SKM-1 treated with dmso at 0.1 percent for 144 hours (cell line): ENCODE measurements around the gene CMTM8.

Experiments used
- DNase-seq: peaks from one replicate; lab custom pipeline; 2025; ENCODE audit not compliant: unreplicated experiment; lab: John Stamatoyannopoulos, UW

Gene CMTM8

GRCh38 chr3:32276279-32276841 is 37.9 kb downstream of the CMTM8 start:
- no peak for DNase-seq

DNA sequence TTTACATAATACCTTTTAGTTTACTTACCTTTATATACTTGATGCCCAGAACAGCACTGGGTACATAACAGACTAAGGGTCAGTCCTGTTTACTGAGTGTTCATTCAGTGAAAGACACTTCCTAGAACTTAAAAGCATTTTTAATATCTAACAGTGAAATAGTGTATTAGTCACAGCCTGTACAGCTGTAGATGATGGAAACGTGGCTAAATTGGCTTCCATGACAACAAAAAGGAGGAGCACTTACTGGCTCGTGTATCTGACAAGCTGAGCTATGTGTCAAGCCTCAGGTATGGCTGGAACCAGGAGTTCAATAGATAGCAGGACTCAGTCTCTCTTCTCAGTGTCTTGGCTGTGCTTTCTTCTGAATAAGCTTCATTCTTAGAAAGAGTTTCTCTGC is 40.2 kb downstream of the CMTM8 start:
- no peak for DNase-seq

DNA sequence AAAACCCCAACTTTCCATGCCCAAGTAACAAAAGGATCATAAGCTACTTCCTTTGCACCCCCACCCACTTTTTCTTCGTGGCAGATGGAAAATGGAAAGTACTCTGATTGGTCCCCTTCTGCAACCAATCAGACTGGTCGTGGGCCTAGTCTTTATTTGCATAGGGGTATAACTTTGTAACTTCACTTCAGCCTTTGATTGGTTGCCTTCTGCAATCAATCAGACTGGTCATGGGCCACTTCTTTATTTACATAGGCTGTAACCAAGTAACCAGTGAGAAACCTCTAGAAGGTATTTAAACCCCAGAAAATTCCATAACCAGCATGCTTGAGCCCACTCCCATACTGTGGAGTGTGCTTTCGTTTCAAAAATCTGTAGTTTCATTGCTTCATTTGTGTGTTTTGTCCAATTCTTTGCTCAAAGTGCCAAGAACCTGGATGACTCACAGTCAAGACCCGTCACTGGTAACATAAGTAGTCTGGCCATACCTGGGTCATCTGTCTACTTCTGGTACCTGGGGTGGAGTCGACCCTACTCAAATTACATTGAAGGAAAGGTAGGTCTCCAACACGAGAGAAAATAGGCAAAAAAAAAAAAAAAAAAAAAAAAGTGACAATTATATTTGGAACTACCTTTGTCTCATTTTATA is 41.9 kb downstream of the CMTM8 start:
- DNase-seq = no peak

GRCh38 chr3:32281570-32282106 is 43.2 kb downstream of the CMTM8 start:
- DNase-seq = no peak

DNA sequence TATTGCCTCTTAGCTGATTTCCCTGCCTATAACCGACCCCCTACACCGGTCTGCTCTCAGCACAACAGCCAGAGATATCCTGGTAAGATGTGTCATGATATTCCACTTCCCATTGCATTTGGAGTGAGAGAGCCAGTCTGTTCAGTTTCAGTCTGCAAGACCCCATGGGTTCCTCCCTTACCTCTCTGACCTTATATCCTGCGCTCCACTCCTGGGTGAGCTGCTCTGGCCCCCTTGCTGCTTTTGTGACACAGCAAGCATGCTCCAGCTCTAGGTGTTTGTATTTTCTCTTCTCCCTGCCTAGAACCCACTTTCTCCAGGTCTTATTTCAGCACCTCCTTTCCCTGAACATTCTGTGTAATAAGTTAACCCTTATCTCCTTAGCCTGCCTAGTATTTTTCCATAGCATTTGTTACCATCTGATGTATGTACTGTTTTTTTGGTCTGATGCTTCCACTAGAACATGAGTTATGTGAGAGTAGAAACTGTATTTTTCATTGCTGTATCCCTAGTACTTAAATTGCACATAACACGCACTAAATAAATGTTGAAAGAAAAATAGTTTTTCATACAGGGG is 44.2 kb downstream of the CMTM8 start:
- no peak for DNase-seq

DNA sequence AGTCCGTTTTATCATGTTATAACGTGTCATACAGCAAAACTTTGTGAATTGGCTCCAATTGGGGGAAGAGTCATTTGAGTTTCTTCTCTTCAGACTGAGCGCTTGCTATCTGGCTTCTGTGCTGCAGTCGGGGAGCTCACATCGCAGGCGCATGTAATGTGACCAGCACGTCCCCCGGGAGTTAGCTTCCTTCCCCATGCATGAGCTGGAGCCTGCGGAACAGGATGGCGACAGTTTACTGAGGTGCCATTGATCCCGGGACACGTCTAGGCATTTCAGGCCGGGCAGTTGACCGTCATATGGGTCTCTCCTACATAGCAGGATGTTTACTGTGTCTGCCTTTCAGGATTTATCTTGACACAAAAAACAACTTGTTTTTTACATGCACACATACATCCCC is 44.8 kb downstream of the CMTM8 start:
- no peak for DNase-seq

DNA sequence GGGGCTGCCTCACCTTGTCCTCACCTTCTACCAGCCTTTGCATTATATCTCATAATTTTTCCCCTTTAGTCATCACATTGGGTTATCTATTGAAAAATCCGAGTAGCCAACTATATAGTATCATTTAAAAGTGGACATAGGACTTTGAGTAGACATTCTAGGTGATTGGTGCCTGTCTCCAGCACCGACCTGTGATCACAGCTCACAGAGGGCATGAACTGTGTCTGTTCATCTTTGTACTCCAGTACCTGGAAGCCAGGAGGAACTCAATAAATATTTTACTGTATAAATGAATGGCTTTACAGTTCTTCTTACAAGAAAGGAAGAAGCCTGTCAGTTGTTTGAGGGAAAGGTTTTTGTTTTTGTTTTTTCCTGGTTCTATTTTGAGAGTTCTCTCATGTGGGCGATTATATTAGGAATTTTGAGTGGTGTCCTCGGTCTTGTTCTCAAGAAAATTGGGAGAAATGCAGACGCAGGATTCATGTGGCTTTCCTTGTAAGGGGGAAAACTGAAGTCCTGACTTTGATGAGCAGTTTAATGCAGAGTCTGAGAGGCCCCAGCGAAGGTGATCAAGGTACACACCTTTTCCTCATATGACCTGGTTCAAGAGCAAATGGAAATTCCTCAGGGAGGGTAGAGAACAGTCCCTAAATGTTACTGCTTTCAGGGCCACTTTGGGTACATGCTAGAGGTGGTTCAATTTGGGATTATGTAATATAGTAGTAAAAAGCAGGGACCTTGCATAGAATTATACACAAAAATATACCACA is 46.1 kb downstream of the CMTM8 start:
- DNase-seq = no peak

DNA sequence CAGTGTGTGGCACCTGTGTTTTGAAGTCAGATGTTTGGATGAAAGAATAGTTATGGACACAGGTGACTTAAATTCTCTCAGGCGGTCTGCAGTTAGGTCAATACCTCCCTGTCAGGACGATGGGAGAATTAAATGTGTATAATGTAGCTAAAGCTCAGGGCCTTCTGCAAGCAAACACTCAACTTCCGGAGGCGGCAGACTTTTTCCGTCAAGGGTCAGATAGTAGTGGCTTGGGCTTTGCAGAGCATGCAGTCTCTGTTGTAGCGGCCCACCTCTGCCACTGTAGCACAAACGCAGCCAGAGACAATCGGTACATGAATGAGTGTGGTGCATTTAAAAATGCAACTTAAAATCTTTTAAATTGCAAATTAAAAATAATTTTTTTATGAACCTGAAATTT is 47.4 kb downstream of the CMTM8 start:
- no peak for DNase-seq

DNA sequence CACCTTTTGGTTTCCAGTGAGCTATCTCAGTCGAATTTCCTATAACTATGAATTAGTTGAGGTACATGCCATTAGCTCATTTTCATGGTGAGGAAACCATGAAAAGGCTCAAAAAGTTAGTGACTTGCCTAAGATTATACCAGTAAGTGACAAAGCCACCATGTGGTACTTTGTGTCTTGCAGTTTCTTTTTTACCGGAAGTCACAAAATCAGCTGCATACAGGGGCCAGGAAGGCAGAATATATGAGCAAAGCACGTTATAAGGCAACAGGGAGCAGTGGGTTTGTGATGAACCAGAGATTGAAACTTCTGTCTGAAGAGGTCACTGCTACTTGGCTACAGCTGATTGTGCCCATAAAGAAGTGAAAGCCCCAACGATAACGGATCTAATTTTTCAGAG is 50.3 kb downstream of the CMTM8 start:
- no peak for DNase-seq

GRCh38 chr3:32290619-32291018 is 52.1 kb downstream of the CMTM8 start:
- DNase-seq = no peak

DNA sequence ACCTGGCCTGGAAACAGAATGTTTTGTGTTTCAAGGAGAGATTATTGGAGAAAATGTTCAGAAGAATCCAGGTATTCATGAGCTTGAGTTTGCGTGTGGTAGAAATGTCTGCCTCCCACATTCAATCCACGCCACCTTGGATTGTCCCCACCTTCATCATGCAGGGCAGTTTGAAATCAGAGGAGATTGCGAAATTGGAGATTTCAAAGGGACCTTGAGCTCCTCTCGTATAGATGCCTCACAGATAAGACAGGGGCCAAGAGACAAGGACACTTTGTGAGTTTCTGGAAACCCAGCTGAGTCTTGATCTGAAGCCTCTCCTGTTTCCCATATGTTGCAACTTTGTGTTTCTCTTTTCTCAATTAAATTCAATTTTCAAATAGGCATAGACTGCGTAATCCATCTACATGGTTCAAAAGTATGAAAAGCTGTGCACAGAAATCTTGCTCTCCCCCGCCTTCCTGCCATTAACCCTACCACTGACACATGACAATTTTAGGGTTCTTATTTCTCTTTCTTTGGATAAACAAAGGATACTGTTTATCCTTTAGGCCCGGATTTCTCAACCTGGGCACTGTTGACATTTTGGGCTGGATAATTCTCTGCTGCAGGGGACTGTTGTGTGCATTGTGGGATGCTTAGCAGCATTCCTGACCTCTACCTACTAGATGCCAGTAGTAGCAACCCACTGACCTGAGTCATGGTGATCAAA is 53.8 kb downstream of the CMTM8 start:
- no peak for DNase-seq

DNA sequence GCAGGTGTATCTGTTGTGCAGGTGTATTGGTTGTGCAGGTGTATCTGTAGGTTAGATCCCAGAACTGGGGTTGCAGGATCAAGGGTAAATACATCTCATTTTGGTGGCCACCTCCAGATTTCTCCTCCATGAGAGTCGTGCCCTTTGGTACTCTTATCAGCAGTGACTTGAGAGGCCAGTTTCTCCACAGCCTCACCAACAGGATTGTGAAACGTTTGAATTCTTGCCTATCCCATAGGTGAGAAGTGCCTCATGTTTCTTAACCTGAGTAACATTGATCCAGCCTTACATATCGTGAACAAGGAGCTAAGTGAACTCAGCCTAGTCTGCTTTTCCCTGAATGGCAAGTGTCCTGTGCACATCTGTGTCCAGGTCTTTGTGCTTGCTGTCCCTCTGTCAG is 55.4 kb downstream of the CMTM8 start:
- no peak for DNase-seq

GRCh38 chr3:32296251-32297204 is 58.0 kb downstream of the CMTM8 start:
- peak; percentile 35 for DNase-seq

GRCh38 chr3:32297366-32297765 is 58.9 kb downstream of the CMTM8 start:
- peak; percentile 17 for DNase-seq

DNA sequence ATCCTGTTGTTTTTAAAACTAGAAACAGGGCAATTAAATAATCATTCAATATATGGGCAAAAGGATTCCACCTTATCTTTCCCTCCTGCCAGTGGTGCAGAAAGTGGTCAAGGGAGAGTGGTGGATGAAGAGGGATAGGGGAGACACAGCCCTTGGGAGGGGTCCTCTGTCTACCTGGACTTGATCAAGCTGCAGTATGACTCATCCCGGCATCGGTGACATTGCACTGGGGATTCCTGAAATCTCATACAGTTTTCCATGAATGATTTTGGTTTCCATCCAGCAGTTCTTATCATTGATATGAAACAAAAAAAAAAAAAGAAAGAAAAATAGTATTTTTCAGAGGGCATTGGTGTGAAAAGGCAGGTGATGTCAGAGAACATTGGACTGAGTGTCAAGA is 62.9 kb downstream of the CMTM8 start:
- DNase-seq = no peak

DNA sequence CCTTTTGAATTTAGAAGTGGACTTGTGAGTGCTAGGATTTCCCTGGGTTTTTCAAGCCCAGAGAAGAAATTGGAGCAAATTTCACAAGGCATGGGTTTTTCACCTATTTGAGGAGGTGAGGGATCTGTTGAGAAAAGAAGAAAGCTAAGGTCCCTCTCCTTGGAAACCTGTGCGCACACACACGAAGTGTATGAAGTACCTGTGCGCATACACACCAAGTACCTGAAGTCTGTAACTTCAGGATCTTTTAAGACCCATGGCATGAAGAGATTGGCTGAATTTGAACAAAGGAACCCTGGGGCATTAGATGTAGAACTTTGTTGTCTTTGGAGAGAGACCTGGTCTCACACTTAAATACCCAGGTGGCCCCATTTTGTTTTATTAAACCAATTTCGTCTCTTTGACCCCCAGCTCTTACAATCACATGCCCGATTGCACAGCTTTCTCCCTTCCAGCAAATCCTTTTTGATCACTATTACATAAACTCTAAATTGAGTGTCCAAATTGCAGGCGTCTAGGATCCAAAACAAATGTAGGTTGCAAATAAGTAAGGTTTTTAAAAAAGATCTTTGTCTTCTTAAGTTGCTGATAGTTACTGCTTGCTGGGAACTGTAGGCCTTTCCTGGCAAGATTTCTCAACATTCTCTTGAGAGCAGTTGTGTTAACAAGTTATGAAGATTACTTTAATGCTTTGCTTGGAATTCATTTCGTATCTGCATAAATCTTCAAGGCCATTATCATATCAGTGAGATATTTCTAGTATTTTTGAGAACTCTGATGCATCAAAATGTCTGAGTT is 64.3 kb downstream of the CMTM8 start:
- DNase-seq = no peak

DNA sequence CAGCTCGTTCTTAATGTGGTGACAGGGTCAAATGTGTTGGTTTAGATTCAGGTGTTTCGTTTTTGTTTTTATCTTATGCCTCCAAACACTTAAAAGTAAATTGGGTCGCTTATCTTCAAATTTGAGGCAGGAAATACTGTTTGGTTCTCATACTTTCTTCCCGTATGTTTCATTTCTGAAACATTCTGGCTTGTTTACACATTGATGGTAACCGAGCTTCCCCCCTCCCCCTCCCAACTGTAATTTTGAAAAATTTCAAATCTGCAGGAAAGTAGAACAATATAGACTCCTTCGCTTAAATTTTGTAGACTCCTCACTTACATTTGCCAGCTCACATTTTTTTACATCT is 64.9 kb downstream of the CMTM8 start:
- DNase-seq = no peak

GRCh38 chr3:32303977-32304881 is 65.7 kb downstream of the CMTM8 start:
- DNase-seq = no peak
